ENCODE data around the gene AHDC1. TPM values are rescaled to one million over a fixed set of nuclear protein-coding genes. Genes with fewer than 3 reads are reported as not detected.
"Not testable (repeated sequence)": the region's sequence is repeated elsewhere in the genome, so short reads cannot be mapped to it uniquely, and the experiment has no call there.

Gene AHDC1
- polyA plus RNA-seq, 2 of the 4 experiments (the other 2 are of a cell fraction), result 1.3 to 11.5 TPM

GRCh38 chr1:27503033-27503432 is 100.9 kb downstream of the AHDC1 start:
- ChIA-PET POLR2A (no interaction called here), CTCF (no interaction called here)

GRCh38 chr1:27501159-27501558 is 102.8 kb downstream of the AHDC1 start:
- CTCF ChIA-PET; DNase-seq (ENCODE audit: low read depth in 1 of 2, low spot score in 1 of 2); ATAC-seq; H3K9me3 ChIP-seq; H3K4me2 ChIP-seq; H3K4me3 ChIP-seq; POLR2A ChIA-PET; FAIRE-seq; H3K27ac ChIP-seq: not testable (repeated sequence)
- 94% methylated on average over 2 of the region's 2 CpGs for WGBS (ENCODE audit: missing lambda C conversion rate)
- peaks cover 12% of the 10 kb centered on the region for H3K4me1 ChIP-seq

More at GRCh38 chr1:27503033-27503432, 100.9 kb downstream of the AHDC1 start:
- H3K4me1 ChIP-seq, result peaks cover 12% of the 10 kb centered on the region
- no peak overlapping the region for H3K27ac ChIP-seq
- H3K9me3 ChIP-seq, result no peaks in the 10 kb centered on the region
- TF ChIP-seq HDAC2 (IDR thresholded peaks at IDR 0.05), result no peak
- TF ChIP-seq EP300 (IDR thresholded peaks at IDR 0.05), result no peak
- TF ChIP-seq, protein P1, sequence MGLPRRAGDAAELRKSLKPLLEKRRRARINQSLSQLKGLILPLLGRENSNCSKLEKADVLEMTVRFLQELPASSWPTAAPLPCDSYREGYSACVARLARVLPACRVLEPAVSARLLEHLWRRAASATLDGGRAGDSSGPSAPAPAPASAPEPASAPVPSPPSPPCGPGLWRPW (IDR thresholded peaks at IDR 0.05), result no peak
- no peak for TF ChIP-seq HOXB5 (CRISPR knock-in tag; IDR thresholded peaks at IDR 0.05)
- no peak for TF ChIP-seq POLR2A (IDR thresholded peaks at IDR 0.05; ENCODE audit: low read length)
- TF ChIP-seq HOXB13 (CRISPR knock-in tag; IDR thresholded peaks at IDR 0.05; ENCODE audit: low read depth), result no peak
- no peak for TF ChIP-seq JUN (IDR thresholded peaks at IDR 0.05)
- TF ChIP-seq, protein P2, sequence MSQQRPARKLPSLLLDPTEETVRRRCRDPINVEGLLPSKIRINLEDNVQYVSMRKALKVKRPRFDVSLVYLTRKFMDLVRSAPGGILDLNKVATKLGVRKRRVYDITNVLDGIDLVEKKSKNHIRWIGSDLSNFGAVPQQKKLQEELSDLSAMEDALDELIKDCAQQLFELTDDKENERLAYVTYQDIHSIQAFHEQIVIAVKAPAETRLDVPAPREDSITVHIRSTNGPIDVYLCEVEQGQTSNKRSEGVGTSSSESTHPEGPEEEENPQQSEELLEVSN (IDR thresholded peaks at IDR 0.05; ENCODE audit: borderline replicate concordance, low read depth), result no peak
- no peak for TF ChIP-seq RARB (CRISPR knock-in tag; IDR thresholded peaks at IDR 0.05)
- TF ChIP-seq FOSB (CRISPR knock-in tag; IDR thresholded peaks at IDR 0.05), result no peak
- no peak for TF ChIP-seq GATA3 (IDR thresholded peaks at IDR 0.05; ENCODE audit: borderline replicate concordance)
- TF ChIP-seq REST (IDR thresholded peaks at IDR 0.05), result no peak
- H3K4me3 ChIP-seq, result no peak overlapping the region
- WGBS (ENCODE audit: missing lambda C conversion rate), result 90% methylated on average over 2 of the region's 2 CpGs
- no peak overlapping the region for H3K4me2 ChIP-seq
- no peak for ATAC-seq
- no peak for FAIRE-seq
- DNase-seq (ENCODE audit: low read depth in 1 of 2, low spot score in 1 of 2), result no peak

DNA sequence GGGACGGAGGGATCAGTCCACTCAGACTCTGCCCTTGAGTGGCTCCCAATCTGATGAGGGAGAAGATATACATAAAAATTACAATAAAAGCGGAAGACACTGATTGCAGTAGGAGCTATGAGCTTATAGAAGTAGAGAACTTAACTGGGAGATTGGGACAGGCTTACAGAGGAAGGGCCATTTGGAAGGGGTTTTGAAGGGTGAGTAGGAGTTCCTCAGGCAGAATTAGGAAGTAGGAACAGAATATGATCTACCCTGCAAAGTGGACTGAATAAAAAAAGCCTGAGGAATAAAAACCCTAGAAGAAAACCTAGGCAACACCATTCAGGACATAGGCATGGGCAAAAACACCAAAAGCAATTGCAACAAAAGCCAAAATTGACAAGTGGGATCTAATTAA is 104.8 kb downstream of the AHDC1 start:
- TF ChIP-seq USF2 (IDR thresholded peaks at IDR 0.05), result no peak
- no peak for TF ChIP-seq POLR2A (IDR thresholded peaks at IDR 0.05; ENCODE audit: low read length)
- TF ChIP-seq RNF2 (IDR thresholded peaks at IDR 0.05; ENCODE audit: borderline replicate concordance, low read depth), result no peak
- TF ChIP-seq JUN (IDR thresholded peaks at IDR 0.05), result no peak
- TF ChIP-seq CBX2 (IDR thresholded peaks at IDR 0.05; ENCODE audit: borderline replicate concordance, low read depth), result no peak
- TF ChIP-seq, protein P2 (IDR thresholded peaks at IDR 0.05; ENCODE audit: borderline replicate concordance, low read depth), result no peak
- no peak for TF ChIP-seq FOSB (CRISPR knock-in tag; IDR thresholded peaks at IDR 0.05)
- TF ChIP-seq, protein P1 (IDR thresholded peaks at IDR 0.05), result no peak
- no peak for TF ChIP-seq TFCP2L1 (CRISPR knock-in tag; IDR thresholded peaks at IDR 0.05)
- H3K4me1 ChIP-seq, result peaks cover 5% of the 10 kb centered on the region
- DNase-seq (ENCODE audit: low read depth in 1 of 2, low spot score in 1 of 2), result no peak
- H3K27ac ChIP-seq, result no peak overlapping the region
- no peaks in the 10 kb centered on the region for H3K9me3 ChIP-seq
- 85% methylated on average over 2 of the region's 2 CpGs for WGBS (ENCODE audit: missing lambda C conversion rate)
- H3K4me2 ChIP-seq, result no peak overlapping the region
- ChIA-PET POLR2A (no interaction called here), CTCF (interaction anchor here (1.1 to 1.5 kb wide), 2 partner anchors 10 to 49 kb away, joined by 3 read pairs; no protein-coding TSS in a partner anchor)
- no peak overlapping the region for H3K4me3 ChIP-seq
- no peak for FAIRE-seq
- ATAC-seq, result no peak

Data from A549 (cell line).